Caco-2 (cell line): Measurements from ENCODE around the gene OLR1. TPM values are rescaled to one million over a fixed set of nuclear protein-coding genes. Genes with fewer than 3 reads are reported as not detected.

Experiments
- BruUV-seq: library from RNA; stranded (reverse); fragments of 400-500 nt; replicated peaks from 2 replicates; lab custom pipeline; 2021; lab: Mats Ljungman, UMichigan
- CTCF ChIA-PET: fragments of 300-600 bp; sonication (Branson Sonifier 250); formaldehyde crosslinking; loops from one replicate; lab custom pipeline; 2022; ENCODE audit warnings: antibody characterized with exemption; lab: Charles Lee
- POLR2A ChIA-PET: fragments of 300-600 bp; sonication (Branson Sonifier 250); formaldehyde crosslinking; loops from one replicate; lab custom pipeline; 2022; ENCODE audit warnings: antibody characterized with exemption; lab: Charles Lee
- DNase-seq, 2 experiments: peaks; one replicate each; pipeline versions ENCODE4 v3.0.0 to v3.0.0-alpha.2; 2020 to 2022
- H3K27me3 ChIP-seq: replicated peaks from 2 replicates; pipeline ENCODE4 v1.6.0; 2011; ENCODE audit warnings: low read length; ENCODE audit not compliant: control insufficient read depth, insufficient read depth
- H3K36me3 ChIP-seq: 2 replicates; pipeline ENCODE4 v1.5.1; 2011; ENCODE audit warnings: low read length; ENCODE audit not compliant: control insufficient read depth, insufficient read depth
- H3K4me1 ChIP-seq: fragments of 250-450 bp; sonication (Bioruptor Pico); 2 replicates; pipeline ENCODE4 v1.5.1; 2020; ENCODE audit warnings: mild to moderate bottlenecking
- H3K4me3 ChIP-seq: 2 replicates; pipeline ENCODE4 v1.5.1; 2011; ENCODE audit warnings: low read depth, mild to moderate bottlenecking, control low read depth, low read length
- H3K9me3 ChIP-seq: fragments of 250-450 bp; sonication (Bioruptor Pico); 2 replicates; pipeline ENCODE4 v1.5.1; 2020; ENCODE audit warnings: mild to moderate bottlenecking, moderate library complexity
- H3K27ac Mint-ChIP-seq: one replicate; pipeline ENCODE4 v1.8.0; 2022; ENCODE audit warnings: mixed read lengths; ENCODE audit not compliant: unreplicated experiment
- H3K27me3 Mint-ChIP-seq: one replicate; pipeline ENCODE4 v1.8.0; 2022; ENCODE audit warnings: mixed read lengths; ENCODE audit not compliant: insufficient read depth, unreplicated experiment
- H3K36me3 Mint-ChIP-seq: one replicate; pipeline ENCODE4 v1.8.0; 2022; ENCODE audit warnings: mild to moderate bottlenecking, mixed read lengths; ENCODE audit not compliant: insufficient read depth, unreplicated experiment
- H3K4me1 Mint-ChIP-seq: one replicate; pipeline ENCODE4 v1.8.0; 2022; ENCODE audit warnings: low read depth, mixed read lengths; ENCODE audit not compliant: unreplicated experiment
- H3K4me3 Mint-ChIP-seq: one replicate; pipeline ENCODE4 v1.8.0; 2022; ENCODE audit warnings: mild to moderate bottlenecking, moderate library complexity, mixed read lengths; ENCODE audit not compliant: unreplicated experiment
- H3K9me3 Mint-ChIP-seq: one replicate; pipeline ENCODE4 v1.8.0; 2022; ENCODE audit warnings: mixed read lengths; ENCODE audit not compliant: unreplicated experiment
- CTCF ChIP-seq, 2 experiments: fragments of 200-600 bp in 1 of 2; IDR thresholded peaks; 1 replicate in 1 of 2; 2 replicates in 1 of 2; pipeline versions ENCODE4 v1.5.1 to v1.8.0; 2011 to 2022; ENCODE audit warnings: antibody characterized with exemption in 1 of 2, control low read depth in 1 of 2, inconsistent platforms in 1 of 2, low read depth in 1 of 2, low read length in 1 of 2, mild to moderate bottlenecking in 1 of 2, moderate library complexity in 1 of 2; ENCODE audit not compliant: insufficient read depth in 1 of 2, severe bottlenecking in 1 of 2, unreplicated experiment in 1 of 2
- intact Hi-C: fragments of 100-400 bp; cut with micrococcal nuclease; formaldehyde crosslinking; loops from one replicate; pipeline ENCODE4 v1.10.0; 2022; ENCODE audit not compliant: unreplicated experiment
- total RNA-seq: library from RNA; stranded (reverse); gene quantifications from 2 replicates; pipeline ENCODE4 v1.2.3, GENCODE V29; 2022

Gene OLR1
- total RNA-seq, 1 experiment from 2014 or later = 183 TPM

GRCh38 chr12:10115311-10115710 lies 56.6 kb downstream of the OLR1 start:
- H3K9me3 ChIP-seq = no peaks in the 10 kb centered on the region
- POLR2A ChIA-PET = no interaction called here
- Mint-ChIP-seq H3K36me3 (no peaks in the 10 kb centered on the region), H3K27ac (no peak overlapping the region), H3K4me3 (no peak overlapping the region), H3K27me3 (peaks cover 10% of the 10 kb centered on the region), H3K9me3 (no peaks in the 10 kb centered on the region), H3K4me1 (no peaks in the 10 kb centered on the region)
- no peak for DNase-seq
- TF ChIP-seq CTCF (IDR thresholded peaks at IDR 0.05; ENCODE audit: insufficient read depth in 1 of 2, low read depth in 1 of 2, low read length in 1 of 2, severe bottlenecking in 1 of 2, unreplicated experiment in 1 of 2) = no peak
- no peaks in the 10 kb centered on the region for H3K27me3 ChIP-seq
- no peaks in the 10 kb centered on the region for H3K4me1 ChIP-seq
- CTCF ChIA-PET = no interaction called here
- no TSS peak for BruUV-seq
- intact Hi-C loops = no loop called here
- no peak overlapping the region for H3K4me3 ChIP-seq
- no peaks in the 10 kb centered on the region for H3K36me3 ChIP-seq

DNA sequence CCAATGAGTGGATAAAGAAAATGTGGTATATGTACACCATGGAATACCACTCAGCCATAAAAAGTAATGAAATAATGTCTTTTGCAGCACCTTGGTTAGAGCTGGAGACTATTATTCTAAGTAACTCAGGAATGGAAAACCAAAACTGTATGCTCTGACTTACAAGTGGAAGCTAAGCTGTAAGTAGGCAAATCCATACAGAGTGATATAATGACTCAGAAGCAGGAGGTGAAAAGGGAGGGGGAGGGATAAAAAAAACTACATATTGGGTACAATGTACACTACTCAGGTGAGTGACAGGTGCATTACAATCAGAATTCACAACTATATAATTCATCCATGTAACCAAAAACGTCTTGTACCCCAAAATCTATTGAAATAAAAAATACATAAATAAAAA lies 58.0 kb downstream of the OLR1 start:
- BruUV-seq = no TSS peak
- Mint-ChIP-seq H3K27ac (no peak overlapping the region), H3K9me3 (no peaks in the 10 kb centered on the region), H3K4me3 (no peak overlapping the region), H3K27me3 (peaks cover 8% of the 10 kb centered on the region), H3K36me3 (no peaks in the 10 kb centered on the region), H3K4me1 (no peaks in the 10 kb centered on the region)
- Histone ChIP-seq H3K36me3 (no peaks in the 10 kb centered on the region), H3K4me1 (no peaks in the 10 kb centered on the region), H3K9me3 (no peaks in the 10 kb centered on the region), H3K4me3 (no peak overlapping the region), H3K27me3 (no peaks in the 10 kb centered on the region)
- ChIA-PET CTCF (no interaction called here), POLR2A (no interaction called here)
- DNase-seq = no peak
- intact Hi-C loops = no loop called here
- TF ChIP-seq CTCF (IDR thresholded peaks at IDR 0.05; ENCODE audit: insufficient read depth in 1 of 2, low read depth in 1 of 2, low read length in 1 of 2, severe bottlenecking in 1 of 2, unreplicated experiment in 1 of 2) = no peak

DNA sequence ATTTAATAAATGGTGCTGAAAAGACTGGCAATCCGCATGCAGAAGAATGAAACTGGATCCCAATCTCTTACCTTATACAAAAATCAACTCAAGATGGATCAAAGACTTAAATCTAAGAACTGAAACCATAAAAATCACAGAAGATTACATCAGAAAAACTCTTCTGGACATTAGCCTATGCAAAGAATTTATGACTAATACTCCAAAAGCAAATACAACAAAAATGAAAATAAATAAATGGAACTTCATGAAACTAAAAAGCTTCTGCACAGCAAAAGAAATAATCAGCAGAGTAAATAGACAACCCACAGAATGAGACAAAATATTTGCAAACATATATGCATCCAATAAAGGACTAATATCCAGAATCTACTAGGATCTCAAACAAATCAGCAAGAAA lies 58.9 kb downstream of the OLR1 start:
- ChIA-PET POLR2A (no interaction called here), CTCF (no interaction called here)
- no TSS peak for BruUV-seq
- no peaks in the 10 kb centered on the region for H3K9me3 Mint-ChIP-seq
- Histone ChIP-seq H3K4me1 (no peaks in the 10 kb centered on the region), H3K27me3 (no peaks in the 10 kb centered on the region), H3K9me3 (no peaks in the 10 kb centered on the region), H3K4me3 (no peak overlapping the region), H3K36me3 (no peaks in the 10 kb centered on the region)
- H3K36me3 Mint-ChIP-seq = no peaks in the 10 kb centered on the region
- TF ChIP-seq CTCF (IDR thresholded peaks at IDR 0.05; ENCODE audit: insufficient read depth in 1 of 2, low read depth in 1 of 2, low read length in 1 of 2, severe bottlenecking in 1 of 2, unreplicated experiment in 1 of 2) = no peak
- H3K27me3 Mint-ChIP-seq = peaks cover 4% of the 10 kb centered on the region
- no peaks in the 10 kb centered on the region for H3K4me1 Mint-ChIP-seq
- no peak overlapping the region for H3K4me3 Mint-ChIP-seq
- intact Hi-C loops = no loop called here
- no peak for DNase-seq
- H3K27ac Mint-ChIP-seq = no peak overlapping the region
